IMR-90 (cell line): Measurements from ENCODE around the gene RNF125. TPM values are rescaled to one million over a fixed set of nuclear protein-coding genes. Genes with fewer than 3 reads are reported as not detected.

Source experiments
- ATAC-seq: fragments of 200-7000 bp; cut with Tn5 transposase; 2 replicates; pipeline ENCODE4 v1.9.1; 2020; ENCODE audit warnings: low read depth, mild to moderate bottlenecking, moderate library complexity
- BruUV-seq: library from RNA; stranded (reverse); fragments of 400-500 nt; replicated peaks from 2 replicates; lab custom pipeline; 2021; lab: Mats Ljungman, UMichigan
- CTCF ChIA-PET: fragments of 300-600 bp; formaldehyde crosslinking; extraction: SDS; loops from one replicate; lab custom pipeline; 2021; ENCODE audit warnings: antibody characterized with exemption; lab: Yijun Ruan, JAX
- POLR2A ChIA-PET: fragments of 300-600 bp; sonication (Branson Sonifier 250); formaldehyde crosslinking; loops from one replicate; lab custom pipeline; 2022; ENCODE audit warnings: antibody characterized with exemption; ENCODE audit not compliant: unreplicated experiment; lab: Charles Lee
- DNase-seq: peaks from one replicate; pipeline ENCODE4 v3.0.0; 2013
- H2AFZ ChIP-seq: replicated peaks from 2 replicates; pipeline ENCODE3; 2013; ENCODE audit warnings: low read length, mild to moderate bottlenecking; ENCODE audit not compliant: poor library complexity
- H2AK5ac ChIP-seq: 2 replicates; pipeline ENCODE4 v1.6.1; 2013; ENCODE audit warnings: low read depth, low read length, inconsistent platforms
- H2AK9ac ChIP-seq: replicated peaks from 2 replicates; pipeline ENCODE3; 2013; ENCODE audit warnings: mild to moderate bottlenecking, low read depth, low read length, moderate library complexity; ENCODE audit not compliant: poor library complexity
- H2BK120ac ChIP-seq: 2 replicates; pipeline ENCODE4 v1.6.1; 2013; ENCODE audit warnings: low read depth, low read length, inconsistent platforms
- H2BK15ac ChIP-seq: 3 replicates; pipeline ENCODE4 v1.6.1; 2013; ENCODE audit warnings: low read depth, low read length, inconsistent platforms
- H2BK20ac ChIP-seq: 2 replicates; pipeline ENCODE4 v1.6.1; 2013; ENCODE audit warnings: low read depth, mild to moderate bottlenecking, inconsistent platforms, low read length, moderate library complexity
- H2BK5ac ChIP-seq: 2 replicates; pipeline ENCODE4 v1.6.1; 2013; ENCODE audit warnings: mild to moderate bottlenecking, low read depth, low read length, inconsistent platforms; ENCODE audit not compliant: poor library complexity, severe bottlenecking
- H3K14ac ChIP-seq: replicated peaks from 2 replicates; pipeline ENCODE4 v1.6.1; 2013; ENCODE audit warnings: low read depth, low read length, inconsistent platforms
- H3K18ac ChIP-seq: 2 replicates; pipeline ENCODE4 v1.6.1; 2013; ENCODE audit warnings: low read depth, low read length, control low read depth
- H3K23ac ChIP-seq: 2 replicates; pipeline ENCODE4 v1.6.1; 2013; ENCODE audit warnings: low read depth, low read length, inconsistent platforms
- H3K27ac ChIP-seq: 2 replicates; pipeline ENCODE4 v1.5.1; 2013; ENCODE audit warnings: mild to moderate bottlenecking, control low read depth, low read length; ENCODE audit not compliant: insufficient read depth
- H3K27me3 ChIP-seq: 2 replicates; pipeline ENCODE4 v1.6.1; 2013; ENCODE audit warnings: low read length; ENCODE audit not compliant: control insufficient read depth, insufficient read depth
- H3K36me3 ChIP-seq: 2 replicates; pipeline ENCODE4 v1.6.1; 2013; ENCODE audit warnings: low read length, mixed read lengths; ENCODE audit not compliant: control insufficient read depth, insufficient read depth
- H3K4ac ChIP-seq: 2 replicates; pipeline ENCODE4 v1.6.1; 2013; ENCODE audit warnings: low read depth, low read length, inconsistent platforms
- H3K4me1 ChIP-seq: 2 replicates; pipeline ENCODE4 v1.6.1; 2013; ENCODE audit warnings: low read length, mixed read lengths; ENCODE audit not compliant: control insufficient read depth, insufficient read depth
- H3K4me2 ChIP-seq: 2 replicates; pipeline ENCODE4 v1.6.1; 2013; ENCODE audit warnings: low read depth, mild to moderate bottlenecking, control low read depth, low read length, moderate library complexity
- H3K4me3 ChIP-seq: 2 replicates; pipeline ENCODE4 v1.5.1; 2013; ENCODE audit warnings: low read depth, mild to moderate bottlenecking, control low read depth, low read length, moderate library complexity; ENCODE audit not compliant: insufficient read depth
- H3K56ac ChIP-seq: 2 replicates; pipeline ENCODE4 v1.6.1; 2013; ENCODE audit warnings: low read length, inconsistent platforms; ENCODE audit not compliant: insufficient read depth; ENCODE audit errors: extremely low read depth
- H3K79me1 ChIP-seq, 2 experiments: 2 replicates each; pipeline ENCODE4 v1.6.1; 2013; ENCODE audit warnings: low read length in 2 of 2, inconsistent platforms in 1 of 2, low read depth in 1 of 2
- H3K9ac ChIP-seq: 2 replicates; pipeline ENCODE4 v1.6.1; 2013; ENCODE audit warnings: low read depth, low read length, control low read depth
- H3K9me1 ChIP-seq: 2 replicates; pipeline ENCODE4 v1.6.1; 2013; ENCODE audit warnings: low read length, inconsistent platforms; ENCODE audit not compliant: insufficient read depth
- H3K9me3 ChIP-seq: 2 replicates; pipeline ENCODE4 v1.6.1; 2013; ENCODE audit warnings: low read length; ENCODE audit not compliant: control insufficient read depth, insufficient read depth
- H4K20me1 ChIP-seq: 2 replicates; pipeline ENCODE4 v1.6.1; 2013; ENCODE audit warnings: low read length, inconsistent platforms; ENCODE audit not compliant: insufficient read depth
- H4K5ac ChIP-seq: 2 replicates; pipeline ENCODE4 v1.6.1; 2013; ENCODE audit warnings: mild to moderate bottlenecking, low read depth, low read length, control low read depth
- H4K8ac ChIP-seq, 2 experiments: 2 replicates each; pipeline ENCODE4 v1.6.1; 2013; ENCODE audit warnings: low read depth in 2 of 2, low read length in 2 of 2, control low read depth in 1 of 2, inconsistent platforms in 1 of 2
- H4K91ac ChIP-seq: 2 replicates; pipeline ENCODE4 v1.6.1; 2013; ENCODE audit warnings: low read depth, low read length, inconsistent platforms; ENCODE audit not compliant: insufficient read depth
- BHLHE40 ChIP-seq: fragments of 150-350 bp; IDR thresholded peaks from 2 replicates; pipeline ENCODE4 v1.6.1; 2016; ENCODE audit warnings: mild to moderate bottlenecking, low read depth, low read length
- CEBPB ChIP-seq: IDR thresholded peaks from 2 replicates; pipeline ENCODE4 v1.6.1; 2012; ENCODE audit warnings: low read depth, low read length, improper control_type of control experiment
- CHD1 ChIP-seq: IDR thresholded peaks from 2 replicates; pipeline ENCODE4 v1.6.1; 2012; ENCODE audit warnings: low read depth, low read length, improper control_type of control experiment
- FOS ChIP-seq: fragments of 150-350 bp; IDR thresholded peaks from 2 replicates; pipeline ENCODE4 v1.6.1; 2016; ENCODE audit warnings: low read depth, low read length
- MAFK ChIP-seq: IDR thresholded peaks from 2 replicates; pipeline ENCODE4 v1.6.1; 2012; ENCODE audit warnings: low read depth, low read length, improper control_type of control experiment
- MAZ ChIP-seq: IDR thresholded peaks from 2 replicates; pipeline ENCODE4 v1.6.1; 2012; ENCODE audit warnings: low read depth, mild to moderate bottlenecking, low read length, improper control_type of control experiment, moderate library complexity, borderline replicate concordance
- MXI1 ChIP-seq: IDR thresholded peaks from 2 replicates; pipeline ENCODE4 v1.6.1; 2012; ENCODE audit warnings: low read depth, mild to moderate bottlenecking, low read length, moderate library complexity, borderline replicate concordance
- NFE2L2 ChIP-seq: fragments of 150-350 bp; IDR thresholded peaks from 2 replicates; pipeline ENCODE4 v1.6.1; 2016; ENCODE audit warnings: low read depth, mild to moderate bottlenecking, low read length
- POLR2A ChIP-seq: IDR thresholded peaks from 2 replicates; pipeline ENCODE4 v1.6.1; 2012; ENCODE audit warnings: mild to moderate bottlenecking, low read depth, low read length
- RAD21 ChIP-seq: IDR thresholded peaks from 2 replicates; pipeline ENCODE4 v1.6.1; 2012; ENCODE audit warnings: low read length, improper control_type of control experiment
- RCOR1 ChIP-seq: IDR thresholded peaks from 2 replicates; pipeline ENCODE4 v1.6.1; 2012; ENCODE audit warnings: mild to moderate bottlenecking, low read length, improper control_type of control experiment; ENCODE audit not compliant: insufficient replicate concordance
- RFX5 ChIP-seq: IDR thresholded peaks from 2 replicates; pipeline ENCODE4 v1.8.0; 2012; ENCODE audit warnings: low read depth, mild to moderate bottlenecking, low read length, moderate library complexity
- SMC3 ChIP-seq: fragments of 150-350 bp; IDR thresholded peaks from 2 replicates; pipeline ENCODE4 v1.6.1; 2016; ENCODE audit warnings: low read depth, mild to moderate bottlenecking, antibody characterized with exemption, low read length, moderate library complexity
- WGBS, 2 experiments: methylation state at CpG; one replicate each; pipeline versions ENCODE4 v1.1.5 to v1.1.7; 2013; ENCODE audit warnings: missing lambda C conversion rate in 2 of 2; ENCODE audit not compliant: insufficient read length in 1 of 2; ENCODE audit errors: extremely low coverage in 2 of 2; 5-methylcytosine and 5-hydroxymethylcytosine counted together
- dilution Hi-C: fragments of 300-500 bp; cut with HindIII; formaldehyde crosslinking; loops from one replicate; pipeline ENCODE4 v1.14.3; 2018; ENCODE audit warnings: low sequenced_read_pairs; ENCODE audit not compliant: unreplicated experiment
- in situ Hi-C: fragments of 300-500 bp; cut with MboI; formaldehyde crosslinking; loops from 3 replicates; pipeline ENCODE4 v1.14.3; 2019; ENCODE audit warnings: low sequenced_read_pairs, inconsistent platforms, mixed read lengths
- intact Hi-C: fragments of 100-400 bp; cut with micrococcal nuclease; formaldehyde crosslinking; loops from 2 replicates; pipeline ENCODE4 v1.10.0; 2022
- polyA plus RNA-seq, 3 experiments: library from polyadenylated mRNA; depleted of rRNA; stranded (reverse); fragments of >200 nt; gene quantifications; 2 replicates each; pipeline ENCODE4 v1.2.3, GENCODE V29; 2012; ENCODE audit warnings: low replicate concordance in 1 of 3
- total RNA-seq: library from RNA; depleted of rRNA; stranded (reverse); fragments of >200 nt; gene quantifications from 2 replicates; pipeline ENCODE4 v1.2.3, GENCODE V29; 2012
- TF ChIP-seq, protein P1 (sequence below): fragments of 150-350 bp; IDR thresholded peaks from 2 replicates; pipeline ENCODE4 v1.6.1; 2016; ENCODE audit warnings: low read depth, mild to moderate bottlenecking, low read length, moderate library complexity, borderline replicate concordance
- TF ChIP-seq, protein P2 (sequence below): conservative IDR thresholded peaks from 2 replicates; pipeline ENCODE4 v1.5.1; 2012; ENCODE audit warnings: mild to moderate bottlenecking, low read depth, low read length, improper control_type of control experiment
- TF ChIP-seq, protein P3 (sequence below): fragments of 150-350 bp; IDR thresholded peaks from 2 replicates; pipeline ENCODE4 v1.6.1; 2017; ENCODE audit warnings: mild to moderate bottlenecking, antibody characterized with exemption, low read length, low read depth

The RNF125 gene
- total and polyA plus RNA-seq, 2 of the 4 experiments (the other 2 are of a cell fraction), result under 0.01 to 0.10 TPM

DNA sequence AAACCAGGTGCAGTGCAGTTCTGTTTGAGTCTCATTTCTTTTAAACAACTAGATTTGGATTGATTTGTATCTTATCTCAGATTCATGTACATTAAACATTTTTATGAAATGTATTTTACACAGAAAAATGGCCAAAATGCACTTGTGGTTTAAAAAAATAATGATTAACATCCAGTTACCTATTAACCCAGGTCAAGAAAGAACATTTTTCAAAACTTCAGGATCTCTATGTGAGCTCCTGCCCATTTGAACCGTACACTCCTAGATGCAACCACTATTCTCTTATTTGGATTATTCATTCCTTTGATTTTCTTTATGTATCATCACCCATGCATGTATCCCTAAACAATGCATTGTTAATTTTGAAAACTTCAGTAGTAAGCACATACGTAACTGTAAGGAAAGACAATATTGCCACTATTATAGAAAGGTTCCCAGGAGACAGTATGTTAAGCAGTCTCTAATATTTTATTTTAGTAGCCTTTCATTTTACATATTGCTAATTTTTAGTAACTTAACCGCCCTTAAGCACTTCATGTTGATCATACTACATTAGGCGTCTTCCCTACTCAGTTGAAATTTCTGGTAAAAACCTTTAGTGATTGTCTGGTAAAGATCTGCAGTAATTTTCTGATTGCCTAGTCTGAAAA, 95.8 kb downstream of the RNF125 start:
- POLR2A ChIA-PET, result no interaction called here
- Histone ChIP-seq H2AFZ (no peak overlapping the region), H4K20me1 (peaks cover 3% of the 10 kb centered on the region), H3K9me3 (no peaks in the 10 kb centered on the region), H2BK20ac (no peak overlapping the region), H3K4me3 (no peak overlapping the region), H2AK5ac (no peak overlapping the region), H4K8ac (no peak overlapping the region), H3K4ac (no peak overlapping the region), H3K9ac (no peak overlapping the region), H3K56ac (no peak overlapping the region), H3K23ac (no peak overlapping the region), H3K79me1 (peaks cover 16 to 19% of the 10 kb centered on the region in 2 experiments; a peak in 3 of 4 replicates), H2BK120ac (no peak overlapping the region), H2AK9ac (no peak overlapping the region), H3K4me2 (no peak overlapping the region), H3K18ac (no peak overlapping the region), H4K91ac (no peak overlapping the region), H3K36me3 (peaks cover 4% of the 10 kb centered on the region), H3K27ac (no peak overlapping the region), H4K5ac (no peak overlapping the region), H3K14ac (no peak overlapping the region), H3K4me1 (no peaks in the 10 kb centered on the region), H2BK15ac (no peak overlapping the region), H2BK5ac (no peak overlapping the region), H3K27me3 (no peaks in the 10 kb centered on the region), H3K9me1 (no peaks in the 10 kb centered on the region)
- dilution Hi-C loops, result no loop called here
- no TSS peak for BruUV-seq
- TF ChIP-seq SMC3, result no peak
- TF ChIP-seq MAFK, result no peak
- no peak for TF ChIP-seq RCOR1
- no peak for TF ChIP-seq MAZ
- TF ChIP-seq, protein P1, sequence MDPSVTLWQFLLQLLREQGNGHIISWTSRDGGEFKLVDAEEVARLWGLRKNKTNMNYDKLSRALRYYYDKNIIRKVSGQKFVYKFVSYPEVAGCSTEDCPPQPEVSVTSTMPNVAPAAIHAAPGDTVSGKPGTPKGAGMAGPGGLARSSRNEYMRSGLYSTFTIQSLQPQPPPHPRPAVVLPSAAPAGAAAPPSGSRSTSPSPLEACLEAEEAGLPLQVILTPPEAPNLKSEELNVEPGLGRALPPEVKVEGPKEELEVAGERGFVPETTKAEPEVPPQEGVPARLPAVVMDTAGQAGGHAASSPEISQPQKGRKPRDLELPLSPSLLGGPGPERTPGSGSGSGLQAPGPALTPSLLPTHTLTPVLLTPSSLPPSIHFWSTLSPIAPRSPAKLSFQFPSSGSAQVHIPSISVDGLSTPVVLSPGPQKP, result no peak
- TF ChIP-seq RAD21, result no peak
- no peak for TF ChIP-seq RFX5
- no peak for TF ChIP-seq FOS
- no peak for TF ChIP-seq MXI1
- no peak for TF ChIP-seq CHD1
- no peak for TF ChIP-seq NFE2L2
- TF ChIP-seq CEBPB, result no peak
- TF ChIP-seq, protein P2, sequence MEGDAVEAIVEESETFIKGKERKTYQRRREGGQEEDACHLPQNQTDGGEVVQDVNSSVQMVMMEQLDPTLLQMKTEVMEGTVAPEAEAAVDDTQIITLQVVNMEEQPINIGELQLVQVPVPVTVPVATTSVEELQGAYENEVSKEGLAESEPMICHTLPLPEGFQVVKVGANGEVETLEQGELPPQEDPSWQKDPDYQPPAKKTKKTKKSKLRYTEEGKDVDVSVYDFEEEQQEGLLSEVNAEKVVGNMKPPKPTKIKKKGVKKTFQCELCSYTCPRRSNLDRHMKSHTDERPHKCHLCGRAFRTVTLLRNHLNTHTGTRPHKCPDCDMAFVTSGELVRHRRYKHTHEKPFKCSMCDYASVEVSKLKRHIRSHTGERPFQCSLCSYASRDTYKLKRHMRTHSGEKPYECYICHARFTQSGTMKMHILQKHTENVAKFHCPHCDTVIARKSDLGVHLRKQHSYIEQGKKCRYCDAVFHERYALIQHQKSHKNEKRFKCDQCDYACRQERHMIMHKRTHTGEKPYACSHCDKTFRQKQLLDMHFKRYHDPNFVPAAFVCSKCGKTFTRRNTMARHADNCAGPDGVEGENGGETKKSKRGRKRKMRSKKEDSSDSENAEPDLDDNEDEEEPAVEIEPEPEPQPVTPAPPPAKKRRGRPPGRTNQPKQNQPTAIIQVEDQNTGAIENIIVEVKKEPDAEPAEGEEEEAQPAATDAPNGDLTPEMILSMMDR, result no peak
- no peak for TF ChIP-seq POLR2A
- TF ChIP-seq, protein P3, sequence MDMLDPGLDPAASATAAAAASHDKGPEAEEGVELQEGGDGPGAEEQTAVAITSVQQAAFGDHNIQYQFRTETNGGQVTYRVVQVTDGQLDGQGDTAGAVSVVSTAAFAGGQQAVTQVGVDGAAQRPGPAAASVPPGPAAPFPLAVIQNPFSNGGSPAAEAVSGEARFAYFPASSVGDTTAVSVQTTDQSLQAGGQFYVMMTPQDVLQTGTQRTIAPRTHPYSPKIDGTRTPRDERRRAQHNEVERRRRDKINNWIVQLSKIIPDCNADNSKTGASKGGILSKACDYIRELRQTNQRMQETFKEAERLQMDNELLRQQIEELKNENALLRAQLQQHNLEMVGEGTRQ, result no peak
- no peak for TF ChIP-seq BHLHE40
- DNase-seq (no peak), ATAC-seq (no peak)
- no CpG with 5 or more reads among the region's 4 CpGs for WGBS, 2 experiments
- intact Hi-C loops, result no loop called here
- CTCF ChIA-PET, result interaction anchor here (0.6 kb wide), 1 partner anchor 23 kb away, joined by 6 read pairs; no protein-coding TSS in a partner anchor
- in situ Hi-C loops, result no loop called here
